ENCODE results near the gene CTNNA1.

CTNNA1 gene

DNA sequence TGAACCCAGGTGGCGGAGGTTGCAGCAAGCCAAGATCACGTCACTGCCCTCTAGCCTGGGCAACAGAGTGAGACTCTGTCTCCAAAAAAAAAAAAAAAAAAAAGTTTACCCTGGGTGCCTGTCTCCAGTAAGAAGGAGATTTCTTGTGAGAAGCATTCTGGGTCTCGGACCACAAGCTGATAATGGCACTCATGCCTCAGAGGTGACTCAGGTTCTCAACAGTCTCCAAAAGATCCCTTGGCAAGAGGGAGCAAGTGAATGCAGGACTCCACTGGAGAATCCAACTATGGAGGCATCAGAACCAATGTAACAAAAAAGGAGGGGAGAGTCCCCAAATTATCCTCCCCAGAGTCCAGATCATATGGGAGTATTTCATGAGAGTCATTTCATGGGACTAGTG lies 227.9 kb downstream of the CTNNA1 start:
- no peak for DNase-seq (ENCODE audit: low read depth)
- no peak overlapping the region for H3K4me3 ChIP-seq (ENCODE audit: low read length)
- TF ChIP-seq, protein P1, sequence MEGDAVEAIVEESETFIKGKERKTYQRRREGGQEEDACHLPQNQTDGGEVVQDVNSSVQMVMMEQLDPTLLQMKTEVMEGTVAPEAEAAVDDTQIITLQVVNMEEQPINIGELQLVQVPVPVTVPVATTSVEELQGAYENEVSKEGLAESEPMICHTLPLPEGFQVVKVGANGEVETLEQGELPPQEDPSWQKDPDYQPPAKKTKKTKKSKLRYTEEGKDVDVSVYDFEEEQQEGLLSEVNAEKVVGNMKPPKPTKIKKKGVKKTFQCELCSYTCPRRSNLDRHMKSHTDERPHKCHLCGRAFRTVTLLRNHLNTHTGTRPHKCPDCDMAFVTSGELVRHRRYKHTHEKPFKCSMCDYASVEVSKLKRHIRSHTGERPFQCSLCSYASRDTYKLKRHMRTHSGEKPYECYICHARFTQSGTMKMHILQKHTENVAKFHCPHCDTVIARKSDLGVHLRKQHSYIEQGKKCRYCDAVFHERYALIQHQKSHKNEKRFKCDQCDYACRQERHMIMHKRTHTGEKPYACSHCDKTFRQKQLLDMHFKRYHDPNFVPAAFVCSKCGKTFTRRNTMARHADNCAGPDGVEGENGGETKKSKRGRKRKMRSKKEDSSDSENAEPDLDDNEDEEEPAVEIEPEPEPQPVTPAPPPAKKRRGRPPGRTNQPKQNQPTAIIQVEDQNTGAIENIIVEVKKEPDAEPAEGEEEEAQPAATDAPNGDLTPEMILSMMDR (conservative IDR thresholded peaks at IDR 0.05; ENCODE audit: low read depth, low read length): no peak

DNA sequence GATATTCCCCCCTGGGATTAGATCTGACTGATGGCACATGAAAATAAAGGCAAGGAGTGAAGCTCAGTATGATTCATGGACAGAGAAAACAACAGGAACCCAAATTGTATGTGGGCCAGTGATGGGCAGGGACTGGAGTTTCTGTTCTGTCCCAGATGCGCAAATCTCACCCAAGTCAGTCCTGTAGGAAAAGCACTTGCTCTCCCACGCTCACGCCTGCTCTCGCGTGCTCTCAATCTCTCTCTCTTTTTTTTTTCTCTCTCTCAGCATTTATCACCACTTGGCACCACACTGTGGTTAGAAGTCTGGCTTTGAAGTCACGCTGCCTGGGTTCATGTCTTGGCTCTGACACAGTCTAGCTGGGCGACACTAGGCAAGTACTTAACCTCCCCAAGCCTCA lies 228.4 kb downstream of the CTNNA1 start:
- TF ChIP-seq, protein P1 (conservative IDR thresholded peaks at IDR 0.05; ENCODE audit: low read depth, low read length): no peak
- H3K4me3 ChIP-seq (ENCODE audit: low read length): no peak overlapping the region
- DNase-seq (ENCODE audit: low read depth): no peak

DNA sequence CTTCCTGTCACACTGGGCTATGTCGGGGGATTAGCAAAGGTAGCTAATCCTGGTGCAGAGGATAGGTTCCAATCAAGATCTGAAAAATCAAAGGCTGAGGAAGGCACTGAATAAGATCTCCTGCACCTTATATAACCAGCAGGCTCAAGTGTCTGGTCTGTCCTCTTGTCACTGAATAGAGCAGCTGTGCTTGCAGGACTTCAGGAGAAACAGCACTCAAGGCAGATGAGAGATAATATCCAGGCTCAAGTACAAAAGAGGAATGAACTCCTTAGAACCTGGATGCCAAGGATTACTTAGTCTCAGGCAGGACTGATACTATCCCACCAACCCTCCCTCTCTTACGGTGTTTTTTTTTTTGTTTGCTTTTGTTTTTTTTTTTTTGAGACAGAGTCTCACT lies 230.8 kb downstream of the CTNNA1 start:
- TF ChIP-seq, protein P1 (conservative IDR thresholded peaks at IDR 0.05; ENCODE audit: low read depth, low read length): no peak
- H3K4me3 ChIP-seq (ENCODE audit: low read length): no peak overlapping the region
- no peak for DNase-seq (ENCODE audit: low read depth)

Measured in retinal pigment epithelial cell (primary cell).